SK-N-SH treated with all-trans-retinoic acid at 6 μM for 48 hours (cell line): Measurements from ENCODE around the gene ZFYVE28.

Experiments used
- ATAC-seq: fragments of 200-7000 bp; cut with Tn5 transposase; 3 replicates; pipeline ENCODE4 v1.9.1; 2020; ENCODE audit warnings: mild to moderate bottlenecking, moderate library complexity
- ARNTL ChIP-seq: fragments of 450-650 bp; formaldehyde crosslinking; IDR thresholded peaks from 2 replicates; pipeline ENCODE4 v1.5.0; 2020; ENCODE audit warnings: low read depth, mild to moderate bottlenecking, moderate library complexity, borderline replicate concordance
- BACH2 ChIP-seq: fragments of 250-450 bp; sonication (Bioruptor Pico); IDR thresholded peaks from 2 replicates; pipeline ENCODE4 v1.9.0; 2021; ENCODE audit warnings: mild to moderate bottlenecking, borderline replicate concordance
- CREB5 ChIP-seq: fragments of 250-450 bp; sonication (Bioruptor Pico); IDR thresholded peaks from 2 replicates; pipeline ENCODE4 v1.5.1; 2020; ENCODE audit warnings: low read depth, mild to moderate bottlenecking, moderate library complexity
- CSDC2 ChIP-seq: fragments of 250-450 bp; sonication (Bioruptor Pico); IDR thresholded peaks from 2 replicates; pipeline ENCODE4 v1.5.0; 2020; ENCODE audit warnings: mild to moderate bottlenecking, moderate library complexity
- ESRRG ChIP-seq: fragments of 250-450 bp; sonication (Bioruptor Pico); IDR thresholded peaks from 2 replicates; pipeline ENCODE4 v1.6.1; 2021; ENCODE audit warnings: mild to moderate bottlenecking
- GLIS3 ChIP-seq: fragments of 250-450 bp; sonication (Bioruptor Pico); IDR thresholded peaks from 2 replicates; pipeline ENCODE4 v1.5.0; 2020; ENCODE audit warnings: mild to moderate bottlenecking, moderate library complexity
- ISL1 ChIP-seq: fragments of 250-450 bp; sonication (Bioruptor Pico); IDR thresholded peaks from 2 replicates; pipeline ENCODE4 v2.1.2; 2022; ENCODE audit warnings: mild to moderate bottlenecking, moderate library complexity
- PPARA ChIP-seq: fragments of 250-450 bp; sonication (Bioruptor Pico); IDR thresholded peaks from 2 replicates; pipeline ENCODE4 v1.5.0; 2020; ENCODE audit warnings: mild to moderate bottlenecking, borderline replicate concordance
- SNAI2 ChIP-seq: fragments of 250-450 bp; sonication (Bioruptor Pico); IDR thresholded peaks from 2 replicates; pipeline ENCODE4 v1.5.0; 2020; ENCODE audit warnings: mild to moderate bottlenecking, moderate library complexity
- TCF4 ChIP-seq: fragments of 250-450 bp; sonication (Bioruptor Pico); IDR thresholded peaks from 2 replicates; pipeline ENCODE4 v1.8.0; 2021; ENCODE audit warnings: mild to moderate bottlenecking, moderate library complexity, borderline replicate concordance
- ZFP3 ChIP-seq: fragments of 250-450 bp; sonication (Bioruptor Pico); IDR thresholded peaks from 2 replicates; pipeline ENCODE4 v1.5.0; 2020; ENCODE audit warnings: mild to moderate bottlenecking, moderate library complexity
- ZFP30 ChIP-seq: fragments of 450-650 bp; formaldehyde crosslinking; IDR thresholded peaks from 2 replicates; pipeline ENCODE4 v1.5.0; 2022; ENCODE audit warnings: mild to moderate bottlenecking, moderate library complexity
- ZNF70 ChIP-seq: fragments of 450-650 bp; formaldehyde crosslinking; IDR thresholded peaks from 2 replicates; pipeline ENCODE4 v1.5.0; 2020; ENCODE audit warnings: mild to moderate bottlenecking, moderate library complexity
- ZNF8 ChIP-seq: fragments of 450-650 bp; formaldehyde crosslinking; IDR thresholded peaks from 2 replicates; pipeline ENCODE4 v1.5.0; 2020; ENCODE audit warnings: mild to moderate bottlenecking, moderate library complexity
- TF ChIP-seq, protein P1 (sequence below): fragments of 250-450 bp; sonication (Bioruptor Pico); IDR thresholded peaks from 2 replicates; pipeline ENCODE4 v1.5.1; 2021; ENCODE audit warnings: mild to moderate bottlenecking, moderate library complexity
- TF ChIP-seq, protein P2 (sequence below): fragments of 250-450 bp; sonication (Bioruptor Pico); IDR thresholded peaks from 2 replicates; pipeline ENCODE4 v1.5.0; 2020; ENCODE audit warnings: mild to moderate bottlenecking, moderate library complexity
- TF ChIP-seq, protein P3 (sequence below): fragments of 250-450 bp; sonication (Bioruptor Pico); IDR thresholded peaks from 2 replicates; pipeline ENCODE4 v1.8.0; 2020; ENCODE audit warnings: mild to moderate bottlenecking, moderate library complexity, borderline replicate concordance
- TF ChIP-seq, protein P4 (sequence below): fragments of 250-450 bp; sonication (Bioruptor Pico); IDR thresholded peaks from 2 replicates; pipeline ENCODE4 v1.8.0; 2021; ENCODE audit warnings: low read depth, mild to moderate bottlenecking, moderate library complexity, borderline replicate concordance

The ZFYVE28 gene

DNA sequence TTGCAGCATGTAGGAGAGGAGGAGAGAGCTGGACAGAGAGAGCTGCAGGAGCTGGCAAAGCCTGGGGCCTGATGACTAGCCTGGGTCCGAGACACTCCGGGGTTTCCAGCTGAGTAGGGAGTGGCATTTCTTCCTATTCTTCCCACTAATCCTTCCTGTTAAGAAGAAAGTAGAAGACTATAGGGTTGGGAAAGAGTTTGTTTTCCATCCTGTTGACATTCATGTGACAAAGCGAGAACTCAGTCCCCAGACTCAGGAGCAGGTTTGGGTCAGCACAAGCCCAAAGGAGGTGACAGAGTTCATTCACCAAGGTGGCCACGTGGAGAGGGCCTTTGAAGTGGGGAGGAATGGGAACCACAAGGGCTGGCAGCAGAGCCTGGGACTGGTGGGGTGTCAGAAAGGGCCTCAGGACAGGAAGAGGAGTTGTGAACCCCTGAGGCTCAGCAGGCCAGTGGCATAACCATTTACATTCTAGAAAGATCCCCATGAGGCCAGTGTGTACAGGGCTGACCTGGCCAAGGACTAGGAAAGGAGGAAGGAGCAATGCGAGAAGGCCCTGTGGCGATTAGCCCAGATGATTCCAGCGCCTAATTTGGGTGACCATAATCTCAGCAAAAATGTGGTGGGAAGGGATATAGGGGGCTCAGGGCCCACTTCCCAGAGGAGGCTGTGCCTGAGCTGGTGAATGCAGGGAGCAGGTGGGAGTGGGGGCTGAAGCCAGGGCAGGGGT lies 173.2 kb downstream of the ZFYVE28 start:
- no peak for ATAC-seq

DNA sequence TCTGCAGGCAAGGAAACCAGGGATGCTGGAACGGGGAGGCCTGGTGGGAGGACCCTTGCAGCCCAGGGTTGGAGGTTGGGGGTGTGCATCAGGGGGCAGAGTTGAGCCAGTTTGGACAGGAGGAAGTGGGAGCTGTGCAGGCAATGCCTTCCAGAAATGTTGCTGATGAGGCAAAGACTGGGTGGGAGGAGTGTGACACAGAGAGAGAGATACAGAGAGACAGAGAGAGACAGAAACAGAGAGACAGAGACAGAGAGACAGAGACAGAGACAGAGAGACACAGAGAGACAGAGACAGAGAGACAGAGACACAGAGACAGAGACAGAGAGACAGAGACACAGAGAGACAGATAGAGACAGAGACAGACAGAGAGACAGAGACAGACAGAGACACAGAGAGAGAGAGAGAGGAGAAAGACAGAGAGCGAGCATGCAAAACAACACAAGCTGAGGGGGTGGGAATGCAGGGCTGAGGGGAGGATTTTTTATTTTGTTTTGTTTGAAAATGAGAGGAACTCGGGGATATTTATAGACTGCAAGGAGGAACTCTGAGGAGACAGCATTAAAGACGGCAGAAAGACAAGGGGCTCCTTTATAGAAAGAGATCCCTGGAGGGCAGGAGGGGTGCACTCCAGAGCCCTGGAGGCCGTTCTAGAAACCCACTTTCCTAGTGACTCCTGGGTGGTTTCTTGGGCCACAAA lies 174.6 kb downstream of the ZFYVE28 start:
- ATAC-seq, result no peak
- TF ChIP-seq ZNF70 (CRISPR knock-in tag), result no peak
- TF ChIP-seq, protein P1, sequence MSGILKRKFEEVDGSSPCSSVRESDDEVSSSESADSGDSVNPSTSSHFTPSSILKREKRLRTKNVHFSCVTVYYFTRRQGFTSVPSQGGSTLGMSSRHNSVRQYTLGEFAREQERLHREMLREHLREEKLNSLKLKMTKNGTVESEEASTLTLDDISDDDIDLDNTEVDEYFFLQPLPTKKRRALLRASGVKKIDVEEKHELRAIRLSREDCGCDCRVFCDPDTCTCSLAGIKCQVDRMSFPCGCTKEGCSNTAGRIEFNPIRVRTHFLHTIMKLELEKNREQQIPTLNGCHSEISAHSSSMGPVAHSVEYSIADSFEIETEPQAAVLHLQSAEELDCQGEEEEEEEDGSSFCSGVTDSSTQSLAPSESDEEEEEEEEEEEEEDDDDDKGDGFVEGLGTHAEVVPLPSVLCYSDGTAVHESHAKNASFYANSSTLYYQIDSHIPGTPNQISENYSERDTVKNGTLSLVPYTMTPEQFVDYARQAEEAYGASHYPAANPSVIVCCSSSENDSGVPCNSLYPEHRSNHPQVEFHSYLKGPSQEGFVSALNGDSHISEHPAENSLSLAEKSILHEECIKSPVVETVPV (CRISPR knock-in tag), result no peak
- TF ChIP-seq TCF4 (CRISPR knock-in tag), result no peak
- TF ChIP-seq, protein P2, sequence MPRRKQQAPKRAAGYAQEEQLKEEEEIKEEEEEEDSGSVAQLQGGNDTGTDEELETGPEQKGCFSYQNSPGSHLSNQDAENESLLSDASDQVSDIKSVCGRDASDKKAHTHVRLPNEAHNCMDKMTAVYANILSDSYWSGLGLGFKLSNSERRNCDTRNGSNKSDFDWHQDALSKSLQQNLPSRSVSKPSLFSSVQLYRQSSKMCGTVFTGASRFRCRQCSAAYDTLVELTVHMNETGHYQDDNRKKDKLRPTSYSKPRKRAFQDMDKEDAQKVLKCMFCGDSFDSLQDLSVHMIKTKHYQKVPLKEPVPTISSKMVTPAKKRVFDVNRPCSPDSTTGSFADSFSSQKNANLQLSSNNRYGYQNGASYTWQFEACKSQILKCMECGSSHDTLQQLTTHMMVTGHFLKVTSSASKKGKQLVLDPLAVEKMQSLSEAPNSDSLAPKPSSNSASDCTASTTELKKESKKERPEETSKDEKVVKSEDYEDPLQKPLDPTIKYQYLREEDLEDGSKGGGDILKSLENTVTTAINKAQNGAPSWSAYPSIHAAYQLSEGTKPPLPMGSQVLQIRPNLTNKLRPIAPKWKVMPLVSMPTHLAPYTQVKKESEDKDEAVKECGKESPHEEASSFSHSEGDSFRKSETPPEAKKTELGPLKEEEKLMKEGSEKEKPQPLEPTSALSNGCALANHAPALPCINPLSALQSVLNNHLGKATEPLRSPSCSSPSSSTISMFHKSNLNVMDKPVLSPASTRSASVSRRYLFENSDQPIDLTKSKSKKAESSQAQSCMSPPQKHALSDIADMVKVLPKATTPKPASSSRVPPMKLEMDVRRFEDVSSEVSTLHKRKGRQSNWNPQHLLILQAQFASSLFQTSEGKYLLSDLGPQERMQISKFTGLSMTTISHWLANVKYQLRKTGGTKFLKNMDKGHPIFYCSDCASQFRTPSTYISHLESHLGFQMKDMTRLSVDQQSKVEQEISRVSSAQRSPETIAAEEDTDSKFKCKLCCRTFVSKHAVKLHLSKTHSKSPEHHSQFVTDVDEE, result no peak
- no peak for TF ChIP-seq CREB5
- TF ChIP-seq ARNTL (CRISPR knock-in tag), result no peak

More for the DNA sequence above, 173.2 kb downstream of the ZFYVE28 start:
- TF ChIP-seq BACH2 (CRISPR knock-in tag), result no peak
- TF ChIP-seq, protein P2, result no peak
- TF ChIP-seq ZFP30 (CRISPR knock-in tag), result no peak
- TF ChIP-seq, protein P3, sequence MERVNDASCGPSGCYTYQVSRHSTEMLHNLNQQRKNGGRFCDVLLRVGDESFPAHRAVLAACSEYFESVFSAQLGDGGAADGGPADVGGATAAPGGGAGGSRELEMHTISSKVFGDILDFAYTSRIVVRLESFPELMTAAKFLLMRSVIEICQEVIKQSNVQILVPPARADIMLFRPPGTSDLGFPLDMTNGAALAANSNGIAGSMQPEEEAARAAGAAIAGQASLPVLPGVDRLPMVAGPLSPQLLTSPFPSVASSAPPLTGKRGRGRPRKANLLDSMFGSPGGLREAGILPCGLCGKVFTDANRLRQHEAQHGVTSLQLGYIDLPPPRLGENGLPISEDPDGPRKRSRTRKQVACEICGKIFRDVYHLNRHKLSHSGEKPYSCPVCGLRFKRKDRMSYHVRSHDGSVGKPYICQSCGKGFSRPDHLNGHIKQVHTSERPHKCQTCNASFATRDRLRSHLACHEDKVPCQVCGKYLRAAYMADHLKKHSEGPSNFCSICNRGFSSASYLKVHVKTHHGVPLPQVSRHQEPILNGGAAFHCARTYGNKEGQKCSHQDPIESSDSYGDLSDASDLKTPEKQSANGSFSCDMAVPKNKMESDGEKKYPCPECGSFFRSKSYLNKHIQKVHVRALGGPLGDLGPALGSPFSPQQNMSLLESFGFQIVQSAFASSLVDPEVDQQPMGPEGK, result no peak
- no peak for TF ChIP-seq ISL1 (CRISPR knock-in tag)
- TF ChIP-seq, protein P1 (CRISPR knock-in tag), result no peak
- TF ChIP-seq ZFP3 (CRISPR knock-in tag), result no peak
- TF ChIP-seq GLIS3 (CRISPR knock-in tag), result no peak
- TF ChIP-seq SNAI2 (CRISPR knock-in tag), result no peak
- TF ChIP-seq, protein P4, sequence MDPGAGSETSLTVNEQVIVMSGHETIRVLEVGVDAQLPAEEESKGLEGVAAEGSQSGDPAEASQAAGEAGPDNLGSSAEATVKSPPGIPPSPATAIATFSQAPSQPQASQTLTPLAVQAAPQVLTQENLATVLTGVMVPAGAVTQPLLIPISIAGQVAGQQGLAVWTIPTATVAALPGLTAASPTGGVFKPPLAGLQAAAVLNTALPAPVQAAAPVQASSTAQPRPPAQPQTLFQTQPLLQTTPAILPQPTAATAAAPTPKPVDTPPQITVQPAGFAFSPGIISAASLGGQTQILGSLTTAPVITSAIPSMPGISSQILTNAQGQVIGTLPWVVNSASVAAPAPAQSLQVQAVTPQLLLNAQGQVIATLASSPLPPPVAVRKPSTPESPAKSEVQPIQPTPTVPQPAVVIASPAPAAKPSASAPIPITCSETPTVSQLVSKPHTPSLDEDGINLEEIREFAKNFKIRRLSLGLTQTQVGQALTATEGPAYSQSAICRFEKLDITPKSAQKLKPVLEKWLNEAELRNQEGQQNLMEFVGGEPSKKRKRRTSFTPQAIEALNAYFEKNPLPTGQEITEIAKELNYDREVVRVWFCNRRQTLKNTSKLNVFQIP (CRISPR knock-in tag), result no peak
- TF ChIP-seq TCF4 (CRISPR knock-in tag), result no peak
- no peak for TF ChIP-seq ARNTL (CRISPR knock-in tag)
- TF ChIP-seq CSDC2 (CRISPR knock-in tag), result no peak
- no peak for TF ChIP-seq PPARA (CRISPR knock-in tag)
- TF ChIP-seq CREB5, result no peak
- no peak for TF ChIP-seq ESRRG (CRISPR knock-in tag)
- TF ChIP-seq ZNF8, result no peak
